Activated CD4-positive, alpha-beta T cell treated with anti-CD3 and anti-CD28 coated beads for 1 hour (primary cell): ENCODE data around the gene CCDC92.
"Not testable (repeated sequence)": the region's sequence is repeated elsewhere in the genome, so short reads cannot be mapped to it uniquely, and the experiment has no call there.

Experiments used
- DNase-seq: peaks from one replicate; pipeline ENCODE4 v3.0.0-alpha.2; 2020

The CCDC92 gene

GRCh38 chr12:123947531-123947930 is 25.1 kb downstream of the CCDC92 start:
- DNase-seq = not testable (repeated sequence)

- not testable (repeated sequence) for DNase-seq
Observed at GRCh38 chr12:123946516-123947505, 25.8 kb downstream of the CCDC92 start.

- no peak for DNase-seq
Observed at GRCh38 chr12:123946152-123946515, 26.5 kb downstream of the CCDC92 start.

GRCh38 chr12:123945287-123946151 is 27.1 kb downstream of the CCDC92 start:
- DNase-seq = no peak

- DNase-seq = no peak
Observed at GRCh38 chr12:123944696-123945095, 27.9 kb downstream of the CCDC92 start.

- no peak for DNase-seq
Observed at GRCh38 chr12:123943816-123944215, 28.8 kb downstream of the CCDC92 start.

GRCh38 chr12:123942911-123943648 is 29.6 kb downstream of the CCDC92 start:
- no peak for DNase-seq

- no peak for DNase-seq
Observed at GRCh38 chr12:123942238-123942653, 30.4 kb downstream of the CCDC92 start.

GRCh38 chr12:123941624-123942237 is 30.9 kb downstream of the CCDC92 start:
- DNase-seq = no peak

GRCh38 chr12:123941000-123941399 is 31.6 kb downstream of the CCDC92 start:
- DNase-seq = no peak

- DNase-seq = no peak
Observed at GRCh38 chr12:123940627-123940966, 32.0 kb downstream of the CCDC92 start.

- DNase-seq = no peak
Observed at GRCh38 chr12:123939716-123940626, 32.7 kb downstream of the CCDC92 start.

- no peak for DNase-seq
Observed at GRCh38 chr12:123938679-123939480, 33.8 kb downstream of the CCDC92 start.

- no peak for DNase-seq
Observed at GRCh38 chr12:123937707-123938591, 34.7 kb downstream of the CCDC92 start.

GRCh38 chr12:123936956-123937706 is 35.5 kb downstream of the CCDC92 start:
- DNase-seq = no peak

- DNase-seq = no peak
Observed at GRCh38 chr12:123936471-123936870, 36.2 kb downstream of the CCDC92 start.

GRCh38 chr12:123935956-123936355 is 36.7 kb downstream of the CCDC92 start:
- no peak for DNase-seq

GRCh38 chr12:123934829-123935228 is 37.8 kb downstream of the CCDC92 start:
- DNase-seq = no peak
